Measurements from ENCODE around the gene BZW2.

Gene BZW2

DNA sequence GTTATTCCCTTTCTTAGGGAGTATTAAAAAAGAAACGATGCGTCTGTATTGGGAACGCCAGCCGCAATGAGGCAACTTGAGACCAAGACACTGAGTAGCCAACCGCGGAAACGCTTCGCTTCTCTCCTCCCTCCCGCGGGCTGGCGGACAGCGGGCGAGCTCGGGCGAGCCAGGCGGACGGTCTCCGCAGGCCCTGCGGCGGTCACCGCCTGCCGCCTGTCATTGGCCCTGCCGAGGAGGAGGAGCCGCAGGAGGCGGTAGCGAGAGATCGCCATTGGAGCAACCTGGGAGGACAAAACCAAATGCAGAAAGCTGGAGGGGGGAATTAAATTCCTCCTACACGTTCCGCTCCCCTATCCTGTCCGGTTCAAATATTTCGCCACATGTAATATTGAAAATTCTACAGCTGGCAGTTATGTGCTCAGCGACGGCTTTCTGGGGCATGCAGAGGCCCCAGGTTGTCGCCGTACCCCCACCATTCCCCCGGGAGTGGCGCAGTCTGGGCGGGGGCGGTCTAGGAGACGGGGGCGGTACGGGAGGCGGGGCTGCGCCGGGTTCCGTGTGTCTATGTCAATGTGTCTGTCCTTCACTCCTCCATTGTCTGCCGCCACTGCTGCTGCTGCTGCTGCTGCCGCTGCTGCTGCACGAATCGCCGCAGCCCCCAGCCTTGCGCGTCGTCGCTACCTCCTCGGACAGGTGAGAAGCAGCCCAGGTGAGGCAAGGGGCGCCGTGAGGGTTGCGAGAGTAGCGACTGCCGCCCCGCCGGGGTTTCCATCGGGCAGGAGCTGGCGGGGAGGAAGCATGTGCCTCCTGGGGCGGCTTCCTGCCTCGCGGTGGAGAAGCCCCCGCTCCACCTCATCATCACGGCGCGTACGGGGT lies at the start of gene BZW2, which contains the start of gene ANKMY2:
Gene BZW2, plus strand, starts transcription at position 589 of the 879 bp plus-strand sequence. CDS start 19,263 bp downstream, outside the sequence.
Gene ANKMY2, minus strand, starts transcription at position 162 of the 879 bp plus-strand sequence. CDS start 181 bp downstream, outside the sequence.
- DNase-seq (ENCODE audit: low read depth) = peak; percentile 97
- TF ChIP-seq, protein P1, sequence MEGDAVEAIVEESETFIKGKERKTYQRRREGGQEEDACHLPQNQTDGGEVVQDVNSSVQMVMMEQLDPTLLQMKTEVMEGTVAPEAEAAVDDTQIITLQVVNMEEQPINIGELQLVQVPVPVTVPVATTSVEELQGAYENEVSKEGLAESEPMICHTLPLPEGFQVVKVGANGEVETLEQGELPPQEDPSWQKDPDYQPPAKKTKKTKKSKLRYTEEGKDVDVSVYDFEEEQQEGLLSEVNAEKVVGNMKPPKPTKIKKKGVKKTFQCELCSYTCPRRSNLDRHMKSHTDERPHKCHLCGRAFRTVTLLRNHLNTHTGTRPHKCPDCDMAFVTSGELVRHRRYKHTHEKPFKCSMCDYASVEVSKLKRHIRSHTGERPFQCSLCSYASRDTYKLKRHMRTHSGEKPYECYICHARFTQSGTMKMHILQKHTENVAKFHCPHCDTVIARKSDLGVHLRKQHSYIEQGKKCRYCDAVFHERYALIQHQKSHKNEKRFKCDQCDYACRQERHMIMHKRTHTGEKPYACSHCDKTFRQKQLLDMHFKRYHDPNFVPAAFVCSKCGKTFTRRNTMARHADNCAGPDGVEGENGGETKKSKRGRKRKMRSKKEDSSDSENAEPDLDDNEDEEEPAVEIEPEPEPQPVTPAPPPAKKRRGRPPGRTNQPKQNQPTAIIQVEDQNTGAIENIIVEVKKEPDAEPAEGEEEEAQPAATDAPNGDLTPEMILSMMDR (IDR thresholded peaks at IDR 0.05; ENCODE audit: low read length, missing control alignments) = no peak
- peak within 1 kb of the TSS; percentile 89 for H3K4me3 ChIP-seq (replicated peaks; ENCODE audit: low read depth, low read length)

DNA sequence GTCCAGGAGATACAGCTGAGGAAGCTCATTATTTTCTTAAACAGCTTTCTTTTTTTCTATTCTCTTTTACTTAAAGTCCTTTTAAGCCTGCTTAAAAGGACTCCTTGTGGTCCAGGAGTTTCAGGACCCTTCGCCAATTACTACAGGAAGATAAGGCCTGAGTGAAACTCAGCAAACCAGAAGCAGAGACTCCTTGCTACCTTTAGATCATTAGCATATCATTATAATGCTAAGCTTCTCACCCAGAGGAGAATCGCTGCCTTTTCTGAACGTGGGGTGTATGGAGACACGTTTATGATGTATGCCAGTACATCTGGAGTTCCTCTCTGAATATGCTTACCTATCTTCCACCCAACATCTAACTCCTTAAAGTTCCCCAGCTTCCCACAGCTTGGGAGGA lies 48.0 kb upstream of the BZW2 start:
- TF ChIP-seq, protein P1 (IDR thresholded peaks at IDR 0.05; ENCODE audit: low read length, missing control alignments) = no peak
- no peak for DNase-seq (ENCODE audit: low read depth)
- no peak overlapping the region for H3K4me3 ChIP-seq (replicated peaks; ENCODE audit: low read depth, low read length)

- H3K4me3 ChIP-seq (replicated peaks; ENCODE audit: low read depth, low read length) = no peak overlapping the region
- TF ChIP-seq, protein P1 (IDR thresholded peaks at IDR 0.05; ENCODE audit: low read length, missing control alignments) = no peak
- DNase-seq (ENCODE audit: low read depth) = no peak
These were observed 46.1 kb upstream of the BZW2 start for GRCh38 chr7:16599860-16600259.

DNA sequence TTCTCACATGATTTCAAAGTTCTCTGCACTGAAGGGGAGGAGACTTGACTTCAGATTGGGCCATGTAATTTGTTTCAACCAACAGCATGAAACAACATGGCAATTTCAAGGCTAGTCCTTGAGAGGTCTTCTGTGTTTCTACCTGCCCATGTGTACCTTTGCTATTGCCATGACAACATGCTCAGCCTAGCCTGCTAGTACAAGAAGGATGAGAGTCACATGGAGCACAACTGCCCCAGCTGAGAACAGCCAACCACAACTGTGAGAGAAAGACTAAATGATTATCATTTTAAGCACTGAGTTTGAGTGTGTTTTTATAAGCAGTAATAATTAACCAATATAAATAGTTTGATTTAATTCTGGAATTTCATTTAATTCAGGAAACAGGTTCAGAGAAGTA lies 42.3 kb upstream of the BZW2 start:
- TF ChIP-seq, protein P1 (IDR thresholded peaks at IDR 0.05; ENCODE audit: low read length, missing control alignments) = no peak
- no peak overlapping the region for H3K4me3 ChIP-seq (replicated peaks; ENCODE audit: low read depth, low read length)
- no peak for DNase-seq (ENCODE audit: low read depth)

DNA sequence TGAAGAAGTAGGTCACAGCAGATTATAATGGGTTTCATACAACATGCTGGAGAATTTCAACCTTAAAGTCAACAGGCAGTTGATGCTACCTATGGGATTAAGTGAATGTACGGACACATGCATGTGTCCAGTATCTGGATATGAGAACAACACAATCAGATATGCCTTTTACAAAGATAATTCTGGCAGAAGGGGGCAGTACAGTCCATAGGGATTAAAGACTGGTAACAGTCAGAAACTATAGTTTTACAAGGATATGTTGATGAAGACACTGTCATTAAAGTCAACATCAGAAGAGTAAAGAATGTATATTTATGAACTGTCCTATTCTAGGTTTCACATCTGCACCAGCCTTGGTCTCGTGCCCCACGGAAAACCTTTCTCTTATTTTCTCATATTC lies 41.9 kb upstream of the BZW2 start:
- H3K4me3 ChIP-seq (replicated peaks; ENCODE audit: low read depth, low read length) = no peak overlapping the region
- DNase-seq (ENCODE audit: low read depth) = peak; percentile 33
- TF ChIP-seq, protein P1 (IDR thresholded peaks at IDR 0.05; ENCODE audit: low read length, missing control alignments) = peak; percentile 30

- H3K4me3 ChIP-seq (replicated peaks; ENCODE audit: low read depth, low read length) = no peak overlapping the region
- no peak for DNase-seq (ENCODE audit: low read depth)
- TF ChIP-seq, protein P1 (IDR thresholded peaks at IDR 0.05; ENCODE audit: low read length, missing control alignments) = no peak
These were observed 39.3 kb upstream of the BZW2 start for GRCh38 chr7:16606704-16607103.

All from fibroblast of pulmonary artery (primary cell).